ENCODE measurements around the gene ZNF688. TPM values are rescaled to one million over a fixed set of nuclear protein-coding genes. Genes with fewer than 3 reads are reported as not detected.

Gene ZNF688
- total and polyA plus RNA-seq, 9 of the 15 experiments (the other 6 are each of a cell fraction or from before 2014, with no cell fraction given) = 0.48 to 12.9 (median 4.5) TPM

GRCh38 chr16:30541502-30542329 lies 29.8 kb downstream of the ZNF688 start (continued):
- peak; percentile 42; the same call in 1 of the 2 replicates for TF ChIP-seq SOX6 (IDR thresholded peaks at IDR 0.05)
- no peak for TF ChIP-seq FUS (optimal IDR thresholded peaks at IDR 0.05; ENCODE audit: low read depth, low read length)
- no peak for TF ChIP-seq ZHX1 (conservative IDR thresholded peaks at IDR 0.05; ENCODE audit: low read length)
- no peak for TF ChIP-seq LCOR (CRISPR knock-in tag; IDR thresholded peaks at IDR 0.05)
- TF ChIP-seq KLF1 (tag; IDR thresholded peaks at IDR 0.05) = no peak
- TF ChIP-seq ETV5 (CRISPR knock-in tag; IDR thresholded peaks at IDR 0.05; ENCODE audit: low read depth) = no peak
- TF ChIP-seq CHD2 (IDR thresholded peaks at IDR 0.05; ENCODE audit: low read depth, low read length) = no peak
- no peak for TF ChIP-seq POLR2B (IDR thresholded peaks at IDR 0.05; ENCODE audit: low read depth, partially characterized antibody)
- no peak for TF ChIP-seq CBX5 (IDR thresholded peaks at IDR 0.05; ENCODE audit: borderline replicate concordance, low read depth)
- peak; percentile 88 for TF ChIP-seq ZEB2 (IDR thresholded peaks at IDR 0.05)
- no peak for TF ChIP-seq MXD1 (CRISPR knock-in tag; IDR thresholded peaks at IDR 0.05; ENCODE audit: borderline replicate concordance, poor library complexity, severe bottlenecking)
- 0 out of 2 replicates have a peak, but pooled peaks have one; percentile 15 for TF ChIP-seq MTA3 (IDR thresholded peaks at IDR 0.05; ENCODE audit: borderline replicate concordance)
- TF ChIP-seq FOXJ2 (tag; IDR thresholded peaks at IDR 0.05) = no peak
- no peak for TF ChIP-seq ELF4 (CRISPR knock-in tag; IDR thresholded peaks at IDR 0.05)
- TF ChIP-seq BCL6 (CRISPR knock-in tag; IDR thresholded peaks at IDR 0.05) = no peak
- TF ChIP-seq REST (IDR thresholded peaks at IDR 0.05; ENCODE audit: borderline replicate concordance) = no peak
- no peak for TF ChIP-seq REST (CRISPR knock-in tag; IDR thresholded peaks at IDR 0.05; ENCODE audit: low read depth)
- no peak for TF ChIP-seq ATF1 (CRISPR knock-in tag; IDR thresholded peaks at IDR 0.05)
- TF ChIP-seq ATF1 (tag; IDR thresholded peaks at IDR 0.05) = no peak
- no peak for TF ChIP-seq TFAM (CRISPR knock-in tag; conservative IDR thresholded peaks at IDR 0.05)
